Posterior vena cava (tissue), 2 donors: ENCODE measurements around the gene FAM25C. TPM values are rescaled to one million over a fixed set of nuclear protein-coding genes. Genes with fewer than 3 reads are reported as not detected.
A peak's percentile ranks its signal among the peaks of the same experiment; 100 is the strongest.
"Not testable (repeated sequence)": the region's sequence is repeated elsewhere in the genome, so short reads cannot be mapped to it uniquely, and the experiment has no call there.

ENCODE experiments used
- DNase-seq: peaks from one replicate; pipeline ENCODE4 v3.0.0-alpha.2; 2020; ENCODE audit warnings: low spot score
- intact Hi-C, 2 donors: fragments of 100-400 bp; cut with DNase I; formaldehyde crosslinking; loops; one replicate each; pipeline versions ENCODE4 v1.14.1 to v1.14.2; 2022 to 2023
- long read RNA-seq, 2 donors: library from polyadenylated mRNA; unstranded; transcript quantifications; one replicate each; pipeline ENCODE4 v2.0.0, GENCODE V29; 2020 to 2021
- total RNA-seq, 2 donors: library from RNA; stranded (reverse); fragmentation: NEBNext Ultra II Directional; extraction: Animal tissue kit (Norgen Biotek cat#: 25700); gene quantifications; one replicate each; pipeline ENCODE4 v1.2.1, GENCODE V29; 2021
- donor health status: DM: yes; HTN: yes; CAD: no.
- donor health status: DM: yes; HTN: yes; CAD: no.

FAM25C gene
- total RNA-seq, result not detected
- long read RNA-seq, donor 1, result 0 reads
- long read RNA-seq, donor 2, result 0 reads

DNA sequence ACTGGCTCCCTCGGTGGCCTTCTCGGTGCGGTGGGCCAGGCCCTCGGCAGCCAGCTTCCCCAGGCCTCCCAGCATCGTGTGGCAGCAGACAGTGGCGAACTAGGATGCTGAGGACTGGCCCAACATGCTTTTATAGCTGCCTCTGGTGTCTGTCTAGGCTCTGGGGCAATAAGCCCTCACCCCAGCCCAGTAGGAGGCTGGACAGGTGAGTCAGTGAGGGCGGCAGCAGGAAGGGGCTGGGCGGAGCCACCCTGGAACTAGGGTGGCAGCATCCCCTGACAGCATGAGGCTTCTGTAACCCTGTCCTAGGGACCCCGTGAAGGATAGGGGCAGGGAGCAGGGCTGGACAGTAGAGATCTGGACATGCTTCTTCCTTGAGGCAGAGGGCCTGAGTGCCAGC, at the start of gene FAM25C:
FAM25C (minus strand) TSS at position 101 of the 400 bp plus-strand sequence; CDS start at position 75, 26 bp downstream.
- intact Hi-C loops, DNase-seq: not testable (repeated sequence)

DNA sequence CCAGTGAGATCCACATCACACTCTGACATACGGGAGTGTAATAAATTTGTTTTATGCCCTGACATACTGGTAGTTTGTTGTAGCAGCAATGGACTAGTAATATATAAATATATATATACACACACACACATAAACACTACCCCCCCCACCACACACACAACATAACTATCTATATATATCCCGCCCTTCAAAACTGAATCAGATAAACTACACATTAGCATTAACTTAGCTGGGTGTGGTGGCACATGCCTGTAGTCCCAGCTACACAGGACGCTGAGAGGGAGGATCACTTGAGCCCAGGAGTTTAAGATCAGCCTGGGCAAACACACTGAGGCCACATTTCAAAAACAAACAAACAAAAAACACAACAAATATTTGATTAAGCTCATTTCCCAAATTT, 45.0 kb upstream of the FAM25C start:
- intact Hi-C loops, DNase-seq: not testable (repeated sequence)

DNA sequence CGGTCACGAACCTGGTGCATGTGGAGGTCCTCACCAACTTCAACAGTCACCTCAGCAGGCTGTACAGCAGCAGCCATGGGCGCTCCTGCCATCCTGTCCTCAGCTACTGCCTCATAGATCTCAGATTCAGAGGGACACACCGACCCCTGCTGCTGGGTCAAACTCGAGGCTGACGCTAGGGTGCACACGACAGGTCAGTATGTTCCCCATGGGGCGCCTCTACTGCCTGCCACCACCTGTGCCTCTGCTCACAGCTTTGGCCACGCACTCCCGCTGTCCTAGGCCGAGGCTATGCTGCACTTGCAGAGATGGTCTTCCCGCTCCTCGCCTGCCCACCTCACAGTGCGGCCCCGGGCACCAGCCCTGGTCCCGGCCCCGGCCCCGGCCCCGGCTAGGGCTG, 31.8 kb upstream of the FAM25C start:
- intact Hi-C loops, result not testable (repeated sequence)

DNA sequence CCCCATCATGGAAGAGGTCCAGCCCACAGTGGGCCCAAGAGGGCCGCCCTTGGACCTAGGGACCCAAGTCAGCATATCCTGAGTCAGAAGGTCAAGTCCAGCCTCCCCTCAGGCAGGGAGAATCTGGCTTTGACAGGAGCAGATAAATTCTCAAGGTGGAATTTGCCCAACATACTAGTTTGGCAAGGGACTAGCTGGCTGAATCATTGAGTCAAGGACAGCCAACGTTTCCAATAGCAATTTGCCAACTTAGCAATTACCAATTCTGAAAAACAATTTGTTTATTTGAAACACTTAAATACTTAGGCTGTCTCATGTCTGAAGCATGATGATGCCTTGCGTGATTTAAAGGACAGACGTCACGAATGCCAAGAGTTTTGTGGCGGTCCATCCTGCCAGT, 2.7 kb upstream of the FAM25C start:
- intact Hi-C loops, result not testable (repeated sequence)

More for the DNA sequence above, 31.8 kb upstream of the FAM25C start:
- DNase-seq, result peak; percentile 45

DNA sequence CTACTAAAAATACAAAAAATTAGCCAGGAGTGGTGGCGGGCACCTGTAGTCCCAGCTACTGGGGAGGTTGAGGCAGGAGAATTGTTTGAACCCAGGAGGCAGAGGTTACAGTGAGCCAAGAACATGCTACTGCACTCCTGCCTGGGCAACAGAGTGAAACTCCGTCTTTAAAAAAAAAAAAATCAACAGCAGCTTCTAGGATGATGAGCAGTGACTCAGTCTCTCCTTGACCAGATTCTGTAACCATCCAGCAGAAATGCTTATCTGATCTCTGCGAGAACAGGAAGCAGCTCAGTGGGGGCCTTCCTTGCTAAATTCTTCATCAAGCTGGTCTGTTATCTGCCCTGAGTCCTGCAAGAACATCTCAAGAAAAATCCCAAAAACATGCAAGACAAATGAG, 5.5 kb downstream of the FAM25C start:
- intact Hi-C loops, DNase-seq: not testable (repeated sequence)

More for the DNA sequence above, 2.7 kb upstream of the FAM25C start:
- not testable (repeated sequence) for DNase-seq

DNA sequence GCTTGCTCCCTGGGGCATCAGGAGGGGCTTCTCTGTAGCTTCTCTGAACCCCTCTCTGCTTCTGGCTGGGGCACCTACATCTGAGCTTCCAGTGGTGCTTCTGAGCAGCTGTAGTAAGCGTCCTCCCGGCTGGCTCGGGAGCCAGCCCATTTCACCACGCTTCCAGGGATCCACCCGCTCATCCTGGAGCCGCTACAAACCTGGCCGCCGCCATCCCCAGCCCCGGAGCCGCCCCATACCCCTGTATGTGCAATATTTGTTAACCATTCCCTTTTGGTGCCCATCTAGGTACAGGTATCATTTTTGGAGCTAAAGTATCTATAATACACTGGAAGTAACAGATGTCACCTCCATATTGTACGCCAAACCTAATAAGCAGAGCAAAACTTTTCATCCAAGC, 7.0 kb downstream of the FAM25C start:
- intact Hi-C loops, DNase-seq: not testable (repeated sequence)

DNA sequence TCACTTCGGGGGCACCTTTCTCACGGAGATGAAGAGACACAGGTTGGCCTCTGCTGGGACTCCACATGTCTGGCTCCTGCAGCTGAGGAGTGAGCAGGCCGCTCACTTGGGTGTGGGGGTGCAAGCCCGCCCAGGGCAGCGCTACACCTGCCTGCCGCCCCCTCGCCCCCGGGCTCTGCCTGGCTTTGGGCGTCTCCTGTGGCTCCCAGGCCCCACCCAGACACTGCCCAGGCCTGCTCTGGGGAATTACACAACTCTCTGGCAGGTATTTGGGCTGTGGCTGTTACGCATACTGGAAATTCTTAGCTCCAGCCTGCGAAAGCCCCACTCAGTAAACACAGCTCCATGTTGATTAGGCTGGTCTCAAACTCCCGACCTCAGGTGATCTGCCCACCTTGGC, 7.9 kb downstream of the FAM25C start:
- DNase-seq, result not testable (repeated sequence)

DNA sequence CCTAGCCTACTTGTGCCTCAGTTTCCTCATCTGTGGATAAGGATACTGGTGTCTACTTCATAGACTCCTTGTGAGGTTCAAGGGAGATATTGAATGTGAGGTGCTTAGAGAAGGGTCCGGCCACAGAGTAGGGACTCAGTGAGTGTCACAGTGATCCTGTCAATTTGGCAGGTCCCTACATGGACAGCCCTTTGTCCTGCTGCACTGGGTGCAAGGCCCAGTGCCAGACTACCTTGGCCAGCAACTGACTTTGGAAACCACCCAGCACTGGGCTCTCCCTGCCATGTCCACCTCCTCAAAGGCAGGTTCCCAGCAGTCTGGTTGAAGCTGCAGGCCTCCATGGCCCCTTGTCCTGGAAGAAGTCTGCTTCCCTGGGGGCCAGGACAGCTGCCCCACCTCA, 9.5 kb downstream of the FAM25C start:
- intact Hi-C loops, DNase-seq: not testable (repeated sequence)

More for the DNA sequence above, 7.9 kb downstream of the FAM25C start:
- intact Hi-C loops, result not testable (repeated sequence)

DNA sequence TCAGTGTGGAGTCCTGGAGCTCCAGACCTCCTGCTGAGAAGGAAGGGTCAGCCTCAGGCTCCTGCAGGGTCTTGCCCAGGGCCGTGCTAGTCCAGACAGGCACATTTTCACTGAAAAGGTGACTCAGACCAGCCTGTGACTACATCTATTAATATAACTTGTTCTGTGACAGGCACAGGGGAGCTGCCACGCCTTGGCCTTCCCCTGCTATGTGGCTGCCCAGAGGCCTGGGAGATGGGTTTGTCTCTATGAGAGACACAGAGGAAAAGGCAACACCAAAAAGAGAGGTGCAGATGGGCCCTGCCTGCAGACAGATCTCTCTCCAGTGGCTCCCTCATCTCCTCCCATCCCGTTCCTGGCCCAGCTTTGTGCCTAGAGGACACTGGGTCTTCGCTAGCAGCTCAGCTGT, 10.0 kb downstream of the FAM25C start:
- DNase-seq, intact Hi-C loops: not testable (repeated sequence)

DNA sequence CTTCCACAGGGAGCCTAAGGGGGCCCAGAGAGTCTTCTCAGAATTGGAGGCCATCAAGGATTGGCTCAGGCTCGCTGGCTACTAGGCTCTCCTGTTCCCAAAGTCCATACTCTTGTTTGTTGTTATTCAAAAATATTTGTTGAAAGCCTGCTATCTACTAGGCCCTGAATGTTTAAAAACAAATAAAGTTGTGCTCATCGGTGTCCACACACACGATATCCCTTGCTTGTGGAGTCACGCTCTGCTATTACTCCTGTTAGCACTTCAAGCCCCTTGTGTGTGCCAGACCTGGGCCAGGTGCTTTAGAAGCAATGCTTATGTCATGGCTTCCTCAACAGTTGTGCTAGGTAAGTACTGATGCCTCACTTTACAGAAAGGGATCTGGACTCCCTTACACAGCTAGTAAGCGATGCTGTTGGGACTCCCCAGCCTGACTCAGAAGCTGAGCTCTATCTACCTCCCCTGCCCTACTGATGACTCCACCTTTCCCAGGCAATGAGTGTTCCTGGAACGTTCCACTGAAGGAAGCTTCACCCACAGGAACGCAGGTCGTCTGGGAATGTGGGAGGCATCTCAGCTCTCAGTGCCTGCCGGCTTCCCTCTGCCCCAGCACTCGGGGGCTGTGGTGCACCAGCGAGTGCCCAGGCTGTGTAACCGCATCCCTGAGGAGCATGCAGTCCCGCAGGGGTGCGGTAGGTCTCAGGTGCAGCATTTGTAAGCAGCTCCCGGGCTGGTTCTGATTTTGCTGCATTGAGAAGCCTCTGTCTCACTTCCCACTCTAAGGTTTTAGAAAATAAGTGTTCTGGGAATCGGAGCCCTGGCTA, 10.7 kb downstream of the FAM25C start:
- DNase-seq, intact Hi-C loops: not testable (repeated sequence)

DNA sequence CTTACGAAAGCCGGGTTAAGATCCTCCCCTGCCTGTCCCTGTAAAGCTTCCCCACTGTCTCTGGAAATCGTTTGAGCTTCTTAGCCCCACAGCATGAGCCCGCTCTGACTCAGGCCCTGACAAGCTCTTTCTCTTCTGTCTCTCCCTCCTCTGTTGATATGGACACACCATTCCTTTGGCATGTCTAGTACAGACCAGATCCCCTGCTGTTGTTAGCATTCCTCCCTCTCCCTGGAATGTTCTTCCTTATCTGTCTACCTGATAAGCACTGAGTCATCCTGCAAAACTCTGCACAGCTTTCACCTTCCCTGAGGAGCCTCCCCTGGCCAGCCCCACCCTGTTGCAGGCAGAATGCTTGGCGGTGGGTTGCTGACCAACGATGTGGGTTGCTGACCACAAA, 11.6 kb downstream of the FAM25C start:
- intact Hi-C loops, DNase-seq: not testable (repeated sequence)

DNA sequence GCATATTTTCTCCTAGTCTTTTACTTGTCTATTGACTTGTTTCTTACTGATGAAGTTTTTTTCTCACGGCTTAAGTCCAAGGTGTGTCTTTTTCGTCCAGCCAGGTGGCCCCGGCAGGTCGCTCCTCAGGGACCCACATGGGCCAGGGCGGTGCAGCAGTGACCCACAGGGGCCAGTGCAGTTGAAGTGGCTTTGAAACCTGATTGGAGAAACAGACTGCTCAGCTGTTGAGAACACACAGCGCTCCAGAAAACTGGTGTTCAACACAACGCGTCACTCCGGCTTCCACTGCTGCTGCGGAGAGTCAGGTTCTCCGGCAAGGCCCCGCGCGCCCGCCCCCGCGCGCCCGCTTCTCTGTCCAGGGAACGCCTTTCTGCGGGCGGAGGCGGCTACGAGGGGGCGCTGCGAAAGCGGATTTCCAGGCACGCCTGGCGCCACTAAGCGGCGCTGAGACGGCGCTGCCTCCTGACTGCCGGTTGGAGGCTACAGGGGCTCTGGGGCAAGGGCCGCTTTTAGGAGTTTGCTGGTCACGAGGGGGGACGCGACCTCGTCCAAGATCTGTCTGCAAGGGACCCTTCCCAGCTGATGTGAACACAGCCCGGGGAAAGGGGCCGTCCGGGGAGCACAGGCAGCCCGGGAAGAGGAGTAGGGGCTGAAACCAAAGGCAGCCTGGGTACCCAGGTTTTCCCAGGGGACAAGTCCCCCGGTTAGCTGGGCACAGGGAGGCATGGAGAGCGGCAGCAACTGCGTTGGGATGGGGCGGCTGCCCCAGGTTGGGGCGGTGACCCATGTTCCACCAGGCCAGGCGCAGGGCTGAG, 13.0 kb downstream of the FAM25C start:
- intact Hi-C loops, DNase-seq: not testable (repeated sequence)

DNA sequence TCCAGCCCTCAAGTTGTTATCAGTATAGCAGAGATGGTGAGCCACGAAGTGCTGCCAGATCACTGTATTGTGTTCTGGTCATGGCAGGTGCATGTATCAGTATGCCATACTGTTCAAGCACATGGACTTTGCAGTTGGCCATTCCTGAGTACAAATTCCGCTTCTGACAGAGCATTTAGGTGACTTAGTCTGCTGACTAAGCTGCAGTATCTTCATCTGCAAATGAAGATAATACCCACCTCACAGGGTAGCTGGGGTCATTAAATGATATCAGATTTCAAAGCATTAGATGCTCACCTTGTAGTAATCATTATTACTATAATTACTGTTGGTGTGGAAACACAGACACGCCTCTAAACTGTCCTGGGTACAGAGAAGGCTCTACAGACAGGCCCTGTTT, 24.2 kb downstream of the FAM25C start:
- DNase-seq, intact Hi-C loops: not testable (repeated sequence)

DNA sequence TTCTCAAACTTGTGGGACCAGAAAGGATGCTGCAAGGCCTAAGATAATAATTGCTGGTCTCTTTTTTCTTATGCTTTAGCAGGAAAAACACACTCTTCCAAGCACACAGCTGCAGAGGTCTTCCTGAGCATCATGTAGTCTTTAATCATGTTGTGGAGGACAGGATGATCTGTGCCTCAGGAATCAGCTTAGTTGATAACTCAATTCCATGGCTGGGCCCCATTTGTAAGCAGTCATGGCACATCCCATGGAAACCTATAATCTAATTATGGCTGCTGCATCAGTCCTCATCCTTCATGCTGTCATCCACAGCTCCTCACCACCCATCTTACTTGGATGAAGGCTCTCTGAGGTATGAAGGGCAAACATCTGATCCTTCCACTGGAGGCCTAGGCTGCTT, 26.5 kb downstream of the FAM25C start:
- DNase-seq, intact Hi-C loops: not testable (repeated sequence)

DNA sequence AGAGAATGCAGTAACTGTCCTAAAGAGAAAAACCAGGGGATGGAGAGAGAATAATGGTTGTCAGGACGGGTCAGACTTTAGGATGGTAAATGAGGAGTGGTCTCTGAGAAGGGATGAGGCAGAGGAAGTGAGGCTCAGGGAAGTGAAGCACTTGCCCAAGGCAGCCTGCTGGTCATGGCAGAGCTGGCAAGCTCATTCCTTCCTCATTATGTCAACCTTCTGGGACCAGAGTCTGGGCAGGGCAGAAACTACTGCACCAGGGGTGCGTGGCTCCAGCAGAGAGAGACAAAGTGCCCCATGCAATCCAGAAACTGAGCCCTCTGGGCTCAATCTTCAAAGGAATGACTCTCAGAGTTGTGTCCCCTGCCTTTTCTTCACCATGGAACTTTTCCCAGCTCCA, 27.5 kb downstream of the FAM25C start:
- not testable (repeated sequence) for DNase-seq

DNA sequence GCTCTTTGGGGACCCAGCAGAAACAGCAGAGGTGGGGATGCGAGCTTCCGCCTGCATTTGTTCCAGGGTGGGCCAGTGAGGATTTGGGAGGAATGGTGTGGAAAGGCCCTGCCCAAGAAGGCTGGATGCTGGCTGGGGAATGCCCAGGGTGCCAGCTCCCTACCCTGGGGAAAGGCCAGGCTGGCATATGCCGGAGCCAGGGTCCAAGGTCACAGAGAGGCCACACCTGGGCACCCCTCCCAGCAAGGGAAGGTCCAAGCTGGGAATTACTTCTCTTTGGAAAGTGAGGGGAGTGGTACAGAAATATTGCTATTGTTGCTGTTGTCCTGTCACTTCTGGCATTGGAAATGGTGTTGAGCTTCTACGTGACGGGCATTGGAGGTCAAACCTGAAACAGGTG, 28.0 kb downstream of the FAM25C start:
- not testable (repeated sequence) for DNase-seq

More for the DNA sequence above, 27.5 kb downstream of the FAM25C start:
- intact Hi-C loops, result not testable (repeated sequence)

DNA sequence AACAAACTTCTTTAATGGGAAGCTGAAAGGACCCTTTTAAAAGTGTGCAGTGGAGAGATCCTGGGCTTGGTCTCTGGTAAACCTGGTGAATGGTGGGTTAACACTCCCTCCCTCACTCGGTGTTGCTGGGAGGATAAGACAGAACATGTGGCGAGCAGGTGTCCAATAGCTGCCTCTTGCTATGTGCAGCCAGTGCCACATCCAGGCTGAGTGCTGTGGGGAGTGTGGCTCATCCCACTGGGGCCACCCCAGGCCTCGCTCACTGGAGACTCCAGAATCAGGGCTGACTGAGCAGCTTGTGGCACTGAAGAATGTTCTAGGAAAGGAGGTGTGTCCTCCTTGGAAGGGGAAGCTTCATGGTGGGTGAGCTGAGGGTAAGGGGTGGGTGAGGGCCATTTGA, 29.5 kb downstream of the FAM25C start:
- intact Hi-C loops, DNase-seq: not testable (repeated sequence)

More for the DNA sequence above, 28.0 kb downstream of the FAM25C start:
- intact Hi-C loops, result not testable (repeated sequence)

DNA sequence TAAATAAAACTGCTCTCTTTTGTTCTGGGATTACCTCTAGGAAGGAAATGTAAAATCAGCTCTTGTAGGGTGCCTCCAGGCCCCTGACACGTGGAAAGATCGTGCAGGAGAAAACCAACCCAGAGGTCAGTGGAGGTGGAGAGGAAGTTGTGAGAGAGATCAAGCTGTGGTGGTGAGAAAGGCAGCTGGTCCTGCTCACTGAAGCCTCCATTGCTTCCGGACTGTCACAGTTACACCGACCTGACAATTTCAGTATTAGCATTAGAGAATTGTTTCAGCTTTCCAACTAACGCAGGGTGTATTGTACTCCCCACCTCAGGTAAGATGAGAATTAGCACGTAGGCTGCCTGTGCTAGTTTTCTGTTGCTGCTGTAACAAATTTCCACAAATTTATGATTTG, 30.6 kb downstream of the FAM25C start:
- intact Hi-C loops, DNase-seq: not testable (repeated sequence)

DNA sequence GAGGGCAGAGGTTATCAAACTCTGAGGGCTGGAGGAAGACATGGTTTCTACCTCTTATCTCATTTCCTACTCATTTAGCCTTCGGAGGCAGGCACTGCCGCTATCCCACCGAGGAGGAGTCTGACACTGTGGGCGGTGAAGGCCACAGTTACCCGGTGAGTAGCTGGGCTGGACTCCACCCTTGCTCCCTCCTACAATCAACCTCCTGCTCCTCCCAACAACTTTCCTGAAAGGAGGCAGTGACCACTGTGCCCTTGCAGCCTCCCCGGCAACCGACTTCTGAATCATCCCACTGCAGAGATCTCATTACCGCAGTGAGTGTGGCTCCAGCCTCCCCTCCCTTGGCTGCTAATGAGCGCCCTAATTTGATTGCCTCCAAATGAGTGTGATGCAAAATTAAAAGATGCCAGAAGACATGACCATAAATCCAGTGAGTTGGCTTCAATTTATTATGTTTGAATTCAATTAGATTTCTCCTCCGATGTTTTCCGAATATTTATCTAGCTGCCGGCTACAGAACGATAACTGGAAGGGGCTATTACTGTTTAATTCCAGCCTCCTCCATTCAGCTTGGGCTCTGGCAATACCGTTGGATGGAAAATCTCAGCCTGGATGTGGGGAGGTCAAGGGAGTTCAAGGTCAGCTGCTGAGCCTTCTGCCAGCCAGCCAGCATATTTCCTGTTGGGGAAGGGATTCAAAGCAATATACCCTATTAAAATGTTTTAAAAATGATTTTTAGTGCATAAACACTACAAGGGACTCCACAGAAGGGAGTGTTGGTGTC, 35.1 kb downstream of the FAM25C start:
- intact Hi-C loops, DNase-seq: not testable (repeated sequence)
